HG02885 (cell line): Measurements from ENCODE around the gene FAM9C.
A peak's percentile ranks its signal among the peaks of the same experiment; 100 is the strongest.
"Not testable (repeated sequence)": the region's sequence is repeated elsewhere in the genome, so short reads cannot be mapped to it uniquely, and the experiment has no call there.

ENCODE experiments used
- ATAC-seq: cut with Tn5 transposase; IDR thresholded peaks from one replicate; pipeline ENCODE4 v1.9.1; 2021; ENCODE audit warnings: mild to moderate bottlenecking; ENCODE audit not compliant: unreplicated experiment, poor library complexity

FAM9C gene

GRCh38 chrX:13077168-13077567, 32.7 kb upstream of the FAM9C start:
- ATAC-seq: no peak

- ATAC-seq: peak; percentile 60
Observed at GRCh38 chrX:13076176-13076961, 31.9 kb upstream of the FAM9C start.

GRCh38 chrX:13074297-13075262, 30.2 kb upstream of the FAM9C start:
- ATAC-seq: peak; percentile 86

- no peak for ATAC-seq
Observed at GRCh38 chrX:13069771-13070416, 25.5 kb upstream of the FAM9C start.

- ATAC-seq: no peak
Observed at GRCh38 chrX:13068651-13069050, 24.2 kb upstream of the FAM9C start.

- ATAC-seq: no peak
Observed at GRCh38 chrX:13067773-13068172, 23.4 kb upstream of the FAM9C start.

GRCh38 chrX:13066391-13066790, 22.0 kb upstream of the FAM9C start:
- no peak for ATAC-seq

- no peak for ATAC-seq
Observed at GRCh38 chrX:13064599-13065143, 20.3 kb upstream of the FAM9C start.

- ATAC-seq: not testable (repeated sequence)
Observed at GRCh38 chrX:13063124-13063523, 18.7 kb upstream of the FAM9C start.

- not testable (repeated sequence) for ATAC-seq
Observed at GRCh38 chrX:13062331-13062730, 17.9 kb upstream of the FAM9C start.

- not testable (repeated sequence) for ATAC-seq
Observed at GRCh38 chrX:13061215-13061708, 16.8 kb upstream of the FAM9C start.

GRCh38 chrX:13059637-13060499, 15.4 kb upstream of the FAM9C start:
- no peak for ATAC-seq

- peak; percentile 47 for ATAC-seq
Observed at GRCh38 chrX:13055486-13055885, 11.1 kb upstream of the FAM9C start.

- peak; percentile 33 for ATAC-seq
Observed at GRCh38 chrX:13053171-13053570, 8.8 kb upstream of the FAM9C start.

GRCh38 chrX:13051529-13052172, 7.2 kb upstream of the FAM9C start:
- peak; percentile 71 for ATAC-seq

- ATAC-seq: no peak
Observed at GRCh38 chrX:13051167-13051528, 6.7 kb upstream of the FAM9C start.

GRCh38 chrX:13050151-13050550, 5.7 kb upstream of the FAM9C start:
- ATAC-seq: no peak

GRCh38 chrX:13048280-13048679, 3.9 kb upstream of the FAM9C start:
- no peak for ATAC-seq

GRCh38 chrX:13047759-13048158, 3.3 kb upstream of the FAM9C start:
- no peak for ATAC-seq
